ENCODE results near the gene OPCML. TPM values are rescaled to one million over a fixed set of nuclear protein-coding genes. Genes with fewer than 3 reads are reported as not detected.

Gene OPCML
- total RNA-seq, 3 donors from 2014 or later (not counting 1 experiment from before 2014, with no cell fraction given), result not detected

DNA sequence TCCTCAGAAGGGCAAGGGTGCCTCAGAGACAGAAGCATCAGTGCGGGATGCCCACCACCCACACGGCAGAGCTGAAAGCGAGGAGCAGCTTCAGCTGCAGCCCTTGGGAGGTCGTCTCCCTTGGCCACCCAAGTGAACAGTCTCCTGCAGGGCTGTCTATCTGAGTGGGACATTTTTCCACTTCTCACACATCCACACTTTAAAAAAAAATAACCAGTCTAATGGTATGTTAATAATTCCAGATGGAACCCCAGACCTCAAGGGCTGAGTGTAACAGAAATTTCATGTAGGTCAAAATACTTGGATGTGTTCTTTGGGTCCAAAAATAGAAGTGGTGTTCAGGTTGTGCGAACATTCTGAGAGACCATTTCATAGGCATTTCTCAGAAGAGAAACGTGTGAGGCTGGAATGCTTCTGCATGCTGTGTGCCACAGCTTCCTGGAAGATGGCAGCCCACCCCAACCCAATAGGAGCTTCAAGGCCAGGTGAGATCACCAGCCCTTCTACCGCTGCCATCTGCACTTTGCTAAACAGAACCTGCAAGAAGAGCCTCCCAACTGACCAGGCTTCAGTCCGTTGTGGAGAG, 623.2 kb downstream of the OPCML start:
- Mint-ChIP-seq H3K27me3 (ENCODE audit: low read depth in 2 of 2) (no peaks in the 10 kb centered on the region), H3K27ac (no peak overlapping the region), H3K4me1 (no peaks in the 10 kb centered on the region), H3K4me3 (no peak overlapping the region), H3K36me3 (no peaks in the 10 kb centered on the region), H3K9me3 (peaks cover 0 to 2% of the 10 kb centered on the region in 2 donors)
- H3K9me3 ChIP-seq (ENCODE audit: control insufficient read depth, insufficient read depth, low read length), result no peaks in the 10 kb centered on the region
- TF ChIP-seq, protein P1, sequence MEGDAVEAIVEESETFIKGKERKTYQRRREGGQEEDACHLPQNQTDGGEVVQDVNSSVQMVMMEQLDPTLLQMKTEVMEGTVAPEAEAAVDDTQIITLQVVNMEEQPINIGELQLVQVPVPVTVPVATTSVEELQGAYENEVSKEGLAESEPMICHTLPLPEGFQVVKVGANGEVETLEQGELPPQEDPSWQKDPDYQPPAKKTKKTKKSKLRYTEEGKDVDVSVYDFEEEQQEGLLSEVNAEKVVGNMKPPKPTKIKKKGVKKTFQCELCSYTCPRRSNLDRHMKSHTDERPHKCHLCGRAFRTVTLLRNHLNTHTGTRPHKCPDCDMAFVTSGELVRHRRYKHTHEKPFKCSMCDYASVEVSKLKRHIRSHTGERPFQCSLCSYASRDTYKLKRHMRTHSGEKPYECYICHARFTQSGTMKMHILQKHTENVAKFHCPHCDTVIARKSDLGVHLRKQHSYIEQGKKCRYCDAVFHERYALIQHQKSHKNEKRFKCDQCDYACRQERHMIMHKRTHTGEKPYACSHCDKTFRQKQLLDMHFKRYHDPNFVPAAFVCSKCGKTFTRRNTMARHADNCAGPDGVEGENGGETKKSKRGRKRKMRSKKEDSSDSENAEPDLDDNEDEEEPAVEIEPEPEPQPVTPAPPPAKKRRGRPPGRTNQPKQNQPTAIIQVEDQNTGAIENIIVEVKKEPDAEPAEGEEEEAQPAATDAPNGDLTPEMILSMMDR (IDR thresholded peaks at IDR 0.05), result no peak
- H3K36me3 ChIP-seq (ENCODE audit: control insufficient read depth, insufficient read depth, low read length), result no peaks in the 10 kb centered on the region
- 82% methylated on average over 8 of the region's 8 CpGs for WGBS (ENCODE audit: insufficient coverage)
- DNase-seq, result no peak
- no peaks in the 10 kb centered on the region for H3K4me1 ChIP-seq (ENCODE audit: control insufficient read depth, insufficient read depth, low read length)
- no peak overlapping the region for H3K27ac ChIP-seq (ENCODE audit: low read length)
- intact Hi-C loops (cut with micrococcal nuclease), result no loop called here
- no peaks in the 10 kb centered on the region for H3K27me3 ChIP-seq (ENCODE audit: control insufficient read depth, insufficient read depth, low read length)
- ATAC-seq, result no peak
- no peak overlapping the region for H3K4me3 ChIP-seq (ENCODE audit: low read length)

DNA sequence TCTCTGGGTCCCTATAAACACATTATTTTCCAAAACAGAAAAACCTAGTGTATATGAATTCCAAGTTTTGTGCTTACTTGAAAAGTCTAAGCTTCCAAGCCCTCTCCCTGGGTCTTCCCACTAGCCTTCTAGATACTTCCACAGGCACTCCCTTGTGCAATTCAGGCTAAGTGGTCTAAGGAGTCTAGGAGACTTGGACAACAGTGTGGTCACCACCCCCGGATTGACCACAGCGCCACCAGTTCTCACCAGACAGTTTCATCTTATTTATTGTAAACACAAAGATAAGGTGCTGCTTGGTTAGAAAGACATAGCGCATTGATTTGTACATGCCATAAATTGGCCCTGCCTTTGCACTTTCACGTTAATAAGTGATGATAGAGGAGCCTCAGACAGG, 623.9 kb downstream of the OPCML start:
- Histone ChIP-seq H3K36me3 (ENCODE audit: control insufficient read depth, insufficient read depth, low read length) (no peaks in the 10 kb centered on the region), H3K27me3 (ENCODE audit: control insufficient read depth, insufficient read depth, low read length) (no peaks in the 10 kb centered on the region), H3K4me3 (ENCODE audit: low read length) (no peak overlapping the region), H3K9me3 (ENCODE audit: control insufficient read depth, insufficient read depth, low read length) (no peaks in the 10 kb centered on the region), H3K4me1 (ENCODE audit: control insufficient read depth, insufficient read depth, low read length) (no peaks in the 10 kb centered on the region), H3K27ac (ENCODE audit: low read length) (no peak overlapping the region)
- Mint-ChIP-seq H3K4me1 (no peaks in the 10 kb centered on the region), H3K4me3 (no peak overlapping the region), H3K9me3 (peaks cover 0 to 2% of the 10 kb centered on the region in 2 donors), H3K36me3 (no peaks in the 10 kb centered on the region), H3K27me3 (ENCODE audit: low read depth in 2 of 2) (no peaks in the 10 kb centered on the region), H3K27ac (no peak overlapping the region)
- intact Hi-C loops (cut with micrococcal nuclease), result no loop called here
- TF ChIP-seq, protein P1 (IDR thresholded peaks at IDR 0.05), result no peak
- DNase-seq (no peak), ATAC-seq (no peak)
- WGBS (ENCODE audit: insufficient coverage), result 84% methylated on average over 4 of the region's 4 CpGs

DNA sequence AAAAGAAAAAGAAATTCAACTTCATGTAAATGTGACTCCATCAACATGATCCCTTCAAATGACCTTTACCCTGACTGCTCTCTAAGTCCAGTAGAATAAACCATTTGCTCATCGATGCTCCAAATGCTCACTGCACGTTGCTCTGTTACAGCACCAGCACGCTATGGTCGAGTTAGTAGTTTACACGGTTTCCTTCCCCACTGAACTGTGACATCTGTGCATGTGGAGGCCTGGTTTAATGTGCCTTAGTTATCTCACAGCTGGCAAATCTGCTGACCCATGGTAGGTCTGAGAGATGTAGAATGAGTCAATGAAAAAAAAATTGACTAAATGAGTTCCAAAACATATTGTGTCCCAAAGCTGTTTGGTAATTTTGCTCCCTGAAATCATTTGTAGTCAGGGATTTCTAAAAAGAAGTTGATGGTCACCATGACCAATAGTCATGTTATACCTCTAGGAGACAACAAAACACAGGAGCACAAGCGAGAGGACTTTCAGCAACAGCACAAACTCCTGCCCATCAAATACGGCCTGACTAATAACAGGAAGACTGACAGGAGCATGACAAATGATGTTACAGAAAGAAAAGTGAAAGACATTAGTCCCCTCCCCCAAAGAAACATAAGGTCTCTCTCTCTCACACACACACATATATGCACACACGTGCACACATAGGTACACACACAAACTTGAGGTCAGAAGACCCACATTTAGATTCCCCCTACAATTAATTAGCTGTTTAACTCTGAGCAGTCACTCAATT, 624.5 kb downstream of the OPCML start:
- ATAC-seq, result no peak
- TF ChIP-seq, protein P1 (IDR thresholded peaks at IDR 0.05), result no peak
- H3K36me3 ChIP-seq (ENCODE audit: control insufficient read depth, insufficient read depth, low read length), result no peaks in the 10 kb centered on the region
- H3K9me3 ChIP-seq (ENCODE audit: control insufficient read depth, insufficient read depth, low read length), result no peaks in the 10 kb centered on the region
- Mint-ChIP-seq H3K4me3 (no peak overlapping the region), H3K36me3 (no peaks in the 10 kb centered on the region), H3K27me3 (ENCODE audit: low read depth in 2 of 2) (no peaks in the 10 kb centered on the region), H3K9me3 (peaks cover 0 to 2% of the 10 kb centered on the region in 2 donors), H3K27ac (no peak overlapping the region), H3K4me1 (no peaks in the 10 kb centered on the region)
- H3K4me1 ChIP-seq (ENCODE audit: control insufficient read depth, insufficient read depth, low read length), result no peaks in the 10 kb centered on the region
- intact Hi-C loops (cut with micrococcal nuclease), result no loop called here
- no peak overlapping the region for H3K4me3 ChIP-seq (ENCODE audit: low read length)
- H3K27me3 ChIP-seq (ENCODE audit: control insufficient read depth, insufficient read depth, low read length), result no peaks in the 10 kb centered on the region
- no peak overlapping the region for H3K27ac ChIP-seq (ENCODE audit: low read length)
- no peak for DNase-seq
- WGBS (ENCODE audit: insufficient coverage), result 89% methylated on average over 8 of the region's 8 CpGs

Measured in natural killer cell (primary cell).